ENCODE data around the gene OOSP4A. TPM values are rescaled to one million over a fixed set of nuclear protein-coding genes. Genes with fewer than 3 reads are reported as not detected.
"Not testable (repeated sequence)": the region's sequence is repeated elsewhere in the genome, so short reads cannot be mapped to it uniquely, and the experiment has no call there.

Gene OOSP4A
- total RNA-seq, 1 donor from 2014 or later, result not detected

- DNase-seq (ENCODE audit: low read depth in 2 of 2), result no peak
Measured at GRCh38 chr11:59973097-59973496, 9.3 kb downstream of the OOSP4A start.

GRCh38 chr11:59981106-59981770 is 17.4 kb downstream of the OOSP4A start:
- DNase-seq (ENCODE audit: low read depth in 2 of 2), result no peak

DNA sequence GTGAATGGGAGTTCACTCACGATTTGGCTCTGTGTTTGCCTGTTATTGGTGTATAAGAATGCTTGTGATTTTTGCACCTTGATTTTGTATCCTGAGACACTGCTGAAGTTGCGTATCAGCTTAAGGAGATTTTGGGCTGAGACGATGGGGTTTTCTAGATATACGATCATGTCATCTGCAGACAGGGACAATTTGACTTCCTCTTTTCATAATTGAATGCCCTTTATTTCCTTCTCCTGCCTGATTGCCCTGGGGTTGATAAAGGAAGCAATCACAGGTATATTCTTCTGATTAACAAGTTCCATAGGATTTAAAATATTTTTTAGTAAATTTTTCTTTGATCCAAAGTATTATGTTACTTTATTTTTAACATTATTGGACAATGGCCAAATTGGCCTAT is 18.2 kb downstream of the OOSP4A start:
- DNase-seq (ENCODE audit: low read depth in 2 of 2), result not testable (repeated sequence)

GRCh38 chr11:59983212-59983611 is 19.4 kb downstream of the OOSP4A start:
- DNase-seq (ENCODE audit: low read depth in 2 of 2), result no peak

- no peak for DNase-seq (ENCODE audit: low read depth in 2 of 2)
Measured at GRCh38 chr11:59984368-59984767, 20.5 kb downstream of the OOSP4A start.

DNA sequence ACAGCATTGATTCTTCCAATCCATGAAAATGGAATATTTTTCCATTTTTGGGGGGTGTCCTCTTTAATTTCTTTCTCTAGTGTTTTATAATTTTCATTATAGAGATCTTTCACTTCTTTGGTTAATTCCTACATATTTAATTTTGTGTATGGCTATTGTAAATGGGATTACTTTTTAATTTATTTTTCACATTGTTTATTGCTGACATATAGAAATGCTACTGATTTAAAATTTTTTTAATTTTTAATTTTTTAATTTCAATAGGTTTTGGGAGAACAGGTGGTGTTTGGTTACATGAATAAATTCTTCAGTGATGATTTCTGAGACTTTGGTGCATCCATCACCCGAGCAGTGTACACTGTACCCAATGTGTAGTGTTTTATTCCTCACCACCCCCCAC is 26.6 kb downstream of the OOSP4A start:
- no peak for DNase-seq (ENCODE audit: low read depth in 2 of 2)

DNA sequence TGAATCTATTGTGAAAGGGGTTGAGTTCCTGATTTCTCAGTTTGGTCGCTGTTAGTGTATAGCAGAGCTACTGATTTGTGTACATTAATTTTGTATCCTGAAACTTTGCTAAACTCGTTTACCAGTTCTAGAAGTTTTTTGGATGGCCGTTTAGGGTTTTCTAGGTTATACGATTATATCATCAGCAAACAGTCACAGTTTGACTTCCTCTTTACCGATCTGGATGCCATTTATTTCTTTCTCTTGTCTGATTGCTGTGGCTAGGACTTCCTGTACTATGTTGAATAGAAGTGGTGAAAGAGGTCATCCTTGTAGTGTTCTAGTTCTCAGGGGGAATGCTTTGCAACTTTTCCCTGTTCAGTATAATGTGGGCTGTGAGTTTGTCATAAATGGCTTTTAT is 28.6 kb downstream of the OOSP4A start:
- DNase-seq (ENCODE audit: low read depth in 2 of 2), result no peak

GRCh38 chr11:59997800-59998199 is 34.0 kb downstream of the OOSP4A start:
- no peak for DNase-seq (ENCODE audit: low read depth in 2 of 2)

DNA sequence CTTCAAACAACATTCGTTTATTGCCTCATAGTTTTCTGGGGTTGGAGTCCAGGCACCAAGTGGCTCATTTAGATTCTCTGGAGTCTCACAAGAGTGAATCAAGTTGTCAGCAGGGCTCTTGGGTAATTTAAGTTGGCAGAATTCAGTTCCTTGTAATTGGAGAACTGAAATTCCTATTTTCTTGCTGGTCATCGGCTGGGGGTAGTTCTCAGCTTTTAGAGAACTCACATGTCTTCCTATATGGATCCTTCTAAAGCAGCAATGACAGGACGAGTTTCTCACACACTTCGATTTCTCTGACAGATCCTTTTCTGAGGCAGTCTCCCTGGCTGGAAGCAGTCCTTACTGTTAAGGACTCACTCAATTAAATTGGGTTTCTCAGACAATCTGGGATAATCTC is 35.9 kb downstream of the OOSP4A start:
- DNase-seq (ENCODE audit: low read depth in 2 of 2), result no peak

DNA sequence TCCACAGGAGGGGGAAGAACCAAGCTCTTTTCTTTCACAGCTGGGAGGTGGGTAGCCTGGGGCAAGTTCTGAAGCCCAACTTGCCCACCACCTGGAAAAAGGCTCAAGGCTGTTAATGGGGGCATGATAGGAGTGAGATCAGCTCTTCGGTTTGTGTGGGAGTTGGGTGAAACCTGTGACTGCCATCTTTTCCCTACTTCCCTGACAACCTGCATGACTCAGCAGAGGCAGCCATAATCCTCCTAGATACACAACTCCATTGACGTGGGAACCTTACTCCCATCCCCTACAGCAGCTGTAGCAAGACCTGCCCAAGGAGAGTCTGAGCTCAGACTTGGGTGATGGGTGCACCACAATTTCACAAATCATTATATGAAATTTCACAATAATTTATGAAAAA is 39.9 kb downstream of the OOSP4A start:
- no peak for DNase-seq (ENCODE audit: low read depth in 2 of 2)

DNA sequence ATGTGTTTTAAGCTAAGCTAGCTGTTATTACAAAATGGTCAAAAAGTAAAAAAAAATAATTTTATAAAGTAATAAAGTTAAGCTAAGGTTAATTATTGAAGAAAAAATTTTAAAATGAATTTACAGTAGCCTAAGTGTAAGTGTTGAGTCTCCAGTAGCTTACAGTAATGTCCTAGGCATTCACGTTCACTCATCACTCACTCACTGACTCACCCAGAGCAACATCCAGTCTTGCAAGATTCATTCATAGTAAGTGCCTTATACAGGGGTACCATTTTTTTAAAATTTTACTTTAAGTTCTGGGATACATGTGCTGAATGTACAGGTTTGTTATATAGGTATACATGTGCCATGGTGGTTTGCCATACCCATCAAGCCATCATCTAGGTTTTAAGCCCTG is 41.5 kb downstream of the OOSP4A start:
- DNase-seq (ENCODE audit: low read depth in 2 of 2), result no peak

GRCh38 chr11:60016881-60017280 is 53.0 kb downstream of the OOSP4A start, which contains the start of gene OOSP4B:
Gene OOSP4B (plus strand): TSS chr11:60017181.
- no peak for DNase-seq (ENCODE audit: low read depth in 2 of 2)

- no peak for DNase-seq (ENCODE audit: low read depth in 2 of 2)
Measured at GRCh38 chr11:60018058-60018457, 54.2 kb downstream of the OOSP4A start.

Other genes starting within 250 kb of the OOSP4A start
- 62.4 and 102 TPM in 2 replicates for gene STX3, start 208.7 kb upstream of the OOSP4A start, total RNA-seq
- gene MRPL16, start 153.3 kb upstream of the OOSP4A start, total RNA-seq, result 20.2 and 29.3 TPM in 2 replicates
- gene CBLIF, start 118.5 kb upstream of the OOSP4A start, total RNA-seq, result not detected in 2 replicates
- not detected in 2 replicates for gene TCN1, start 97.5 kb upstream of the OOSP4A start, total RNA-seq
- 0.13 TPM in 2 replicates for gene OOSP3, start 85.3 kb upstream of the OOSP4A start, total RNA-seq
- gene OOSP1, start 25.6 kb upstream of the OOSP4A start, total RNA-seq, result 0.13 TPM in 1 of 2 replicates, not detected in the other
- gene OOSP4B, start 53.1 kb downstream of the OOSP4A start, total RNA-seq, result not detected in 2 replicates
- not detected in 2 replicates for gene OOSP2, start 76.4 kb downstream of the OOSP4A start, total RNA-seq
- gene MS4A3, start 92.6 kb downstream of the OOSP4A start, total RNA-seq, result not detected in 2 replicates
- not detected in 2 replicates for gene MS4A2, start 124.6 kb downstream of the OOSP4A start, total RNA-seq
- 0.26 and 0.63 TPM in 2 replicates for gene MS4A6A, start 219.1 kb downstream of the OOSP4A start, total RNA-seq

Data from dermis microvascular lymphatic vessel endothelial cell (primary cell).